ENCODE results near the gene SPOCK1. TPM values are rescaled to one million over a fixed set of nuclear protein-coding genes. Genes with fewer than 3 reads are reported as not detected.

Gene SPOCK1
- total and polyA plus RNA-seq, 2 of the 4 experiments (the other 2 are of a cell fraction) = 5.0 to 20.3 TPM

GRCh38 chr5:137098238-137098637, 400.9 kb downstream of the SPOCK1 start:
- intact Hi-C loops (cut with micrococcal nuclease) = no loop called here
- H2BK5ac ChIP-seq (ENCODE audit: low read depth, low read length, poor library complexity, severe bottlenecking) = no peak overlapping the region
- H4K5ac ChIP-seq (ENCODE audit: low read depth, low read length) = no peak overlapping the region
- no peaks in the 10 kb centered on the region for H3K36me3 ChIP-seq (ENCODE audit: control insufficient read depth, insufficient read depth, low read length)
- H3K27me3 ChIP-seq (ENCODE audit: control insufficient read depth, insufficient read depth, low read length) = no peaks in the 10 kb centered on the region
- no peak overlapping the region for H3K18ac ChIP-seq (ENCODE audit: low read depth, low read length)
- no peaks in the 10 kb centered on the region for H4K20me1 ChIP-seq (ENCODE audit: insufficient read depth, low read length)
- no peak overlapping the region for H3K4me3 ChIP-seq (ENCODE audit: insufficient read depth, low read depth, low read length)
- H3K9ac ChIP-seq (ENCODE audit: low read depth, low read length) = no peak overlapping the region
- no peak overlapping the region for H3K14ac ChIP-seq (replicated peaks; ENCODE audit: low read depth, low read length)
- H2AK5ac ChIP-seq (ENCODE audit: low read depth, low read length) = no peak overlapping the region
- no peak overlapping the region for H3K4me2 ChIP-seq (ENCODE audit: low read depth, low read length)
- H3K9me1 ChIP-seq (ENCODE audit: insufficient read depth, low read length) = no peaks in the 10 kb centered on the region
- dilution Hi-C loops (cut with HindIII; ENCODE audit: low sequenced_read_pairs, unreplicated experiment) = no loop called here
- CTCF ChIA-PET = no interaction called here
- H3K56ac ChIP-seq (ENCODE audit: extremely low read depth, insufficient read depth, low read length) = no peak overlapping the region
- no peak overlapping the region for H3K27ac ChIP-seq (ENCODE audit: insufficient read depth, low read length)
- no TSS peak for BruUV-seq (replicated peaks)
- no peak overlapping the region for H2BK120ac ChIP-seq (ENCODE audit: low read depth, low read length)
- POLR2A ChIA-PET (ENCODE audit: unreplicated experiment) = no interaction called here
- H4K91ac ChIP-seq (ENCODE audit: insufficient read depth, low read depth, low read length) = no peak overlapping the region
- no CpG with 5 or more reads among the region's 1 CpG for WGBS, 2 experiments (ENCODE audit: extremely low coverage in 2 of 2, insufficient read length in 1 of 2)
- in situ Hi-C loops (cut with MboI; ENCODE audit: low sequenced_read_pairs) = no loop called here
- no peak overlapping the region for H4K8ac ChIP-seq (ENCODE audit: low read depth in 2 of 2, low read length in 2 of 2)
- TF ChIP-seq MAZ (IDR thresholded peaks at IDR 0.05; ENCODE audit: borderline replicate concordance, low read depth, low read length) (no peak), RCOR1 (IDR thresholded peaks at IDR 0.05; ENCODE audit: insufficient replicate concordance, low read length) (no peak), ELK1 (IDR thresholded peaks at IDR 0.05; ENCODE audit: borderline replicate concordance, low read depth, low read length) (no peak)
- H3K79me1 ChIP-seq (ENCODE audit: low read depth in 1 of 2, low read length in 2 of 2) = no peaks in the 10 kb centered on the region
- no peak overlapping the region for H2BK15ac ChIP-seq (ENCODE audit: low read depth, low read length)
- no peak overlapping the region for H2AK9ac ChIP-seq (replicated peaks; ENCODE audit: low read depth, low read length, poor library complexity)
- H3K23ac ChIP-seq (ENCODE audit: low read depth, low read length) = no peak overlapping the region
- no peak overlapping the region for H2AFZ ChIP-seq (replicated peaks; ENCODE audit: low read length, poor library complexity)
- no peak overlapping the region for H3K4ac ChIP-seq (ENCODE audit: low read depth, low read length)
- ATAC-seq (ENCODE audit: low read depth) (no peak), DNase-seq (no peak)
- no peaks in the 10 kb centered on the region for H3K4me1 ChIP-seq (ENCODE audit: control insufficient read depth, insufficient read depth, low read length)
- H2BK20ac ChIP-seq (ENCODE audit: low read depth, low read length) = no peak overlapping the region
- H3K9me3 ChIP-seq (ENCODE audit: control insufficient read depth, insufficient read depth, low read length) = no peaks in the 10 kb centered on the region

Measured in IMR-90 (cell line).